RCC 7860 (cell line): Measurements from ENCODE around the gene FAM184B.
"Not testable (repeated sequence)": the region's sequence is repeated elsewhere in the genome, so short reads cannot be mapped to it uniquely, and the experiment has no call there.

Experiments used
- DNase-seq: peaks from one replicate; pipeline ENCODE4 v3.0.0-alpha.2; 2015; ENCODE audit warnings: low spot score
- FAIRE-seq: peaks from 2 replicates; lab custom pipeline; 2012; peaks lifted over from hg19 to GRCh38; lab: Jason Lieb, UNC

The FAM184B gene

GRCh38 chr4:17721496-17722355 is 59.7 kb downstream of the FAM184B start:
- FAIRE-seq, result no peak
- DNase-seq, result no peak

GRCh38 chr4:17719106-17719505 is 62.3 kb downstream of the FAM184B start:
- DNase-seq (no peak), FAIRE-seq (no peak)

DNA sequence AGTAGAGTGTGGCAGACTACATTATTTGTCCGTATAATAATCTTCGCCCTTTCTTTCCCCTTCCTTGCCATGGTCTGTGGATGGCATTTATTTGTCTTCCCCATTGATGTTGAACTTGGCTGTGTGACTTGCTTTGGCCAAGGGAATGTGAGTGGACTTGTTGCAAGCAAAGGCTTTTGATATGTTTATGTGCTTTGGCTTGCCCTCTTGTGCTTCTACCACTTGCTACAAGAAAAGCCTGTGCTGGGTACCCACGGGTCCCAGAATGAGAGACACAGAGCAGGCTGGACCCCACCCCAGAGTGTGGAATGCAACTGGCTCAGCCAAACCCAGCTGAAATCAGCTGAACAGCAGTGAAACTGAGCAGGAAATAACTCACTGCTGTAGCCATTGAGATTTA is 63.0 kb downstream of the FAM184B start:
- DNase-seq (no peak), FAIRE-seq (no peak)

DNA sequence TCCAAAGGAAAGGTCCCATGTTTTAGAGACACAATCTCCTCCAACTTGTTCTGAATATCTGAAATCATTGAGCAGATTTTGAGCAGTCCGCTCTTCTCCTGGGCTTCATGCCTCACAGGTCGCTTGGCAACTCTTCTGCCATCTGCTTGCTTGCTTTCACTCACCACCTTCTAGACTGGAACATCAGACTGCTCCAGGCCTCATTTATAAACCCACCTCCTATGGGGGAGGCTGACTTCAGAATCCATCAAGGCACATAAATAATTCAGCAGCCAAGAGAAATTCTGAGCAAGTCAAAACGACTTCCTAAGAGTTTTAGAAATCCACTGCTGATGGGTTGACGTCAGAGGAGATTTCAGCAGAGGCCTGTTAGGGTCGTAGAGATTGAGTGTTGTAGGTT is 64.1 kb downstream of the FAM184B start:
- FAIRE-seq (no peak), DNase-seq (no peak)

GRCh38 chr4:17715511-17715910 is 65.9 kb downstream of the FAM184B start:
- DNase-seq (no peak), FAIRE-seq (no peak)

DNA sequence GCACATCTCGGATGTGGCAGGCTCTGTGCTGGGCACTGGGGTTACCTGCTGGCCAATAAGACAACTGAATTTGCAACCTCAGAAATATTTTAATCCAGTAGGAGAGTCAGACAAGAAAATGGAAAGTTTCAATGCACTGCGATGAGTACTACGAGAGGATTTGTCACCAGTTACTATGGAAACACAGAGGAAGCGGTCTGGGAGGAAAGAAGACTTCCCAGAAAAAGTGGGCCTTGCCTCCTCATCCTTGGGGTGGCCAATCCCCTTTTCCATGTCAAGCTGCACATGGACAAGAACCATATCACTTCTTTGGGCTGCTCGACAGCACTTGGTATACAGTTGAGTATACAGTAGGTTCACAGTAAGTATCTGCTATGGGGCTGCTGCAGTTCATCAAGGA is 67.6 kb downstream of the FAM184B start:
- DNase-seq, result no peak
- FAIRE-seq, result no peak

DNA sequence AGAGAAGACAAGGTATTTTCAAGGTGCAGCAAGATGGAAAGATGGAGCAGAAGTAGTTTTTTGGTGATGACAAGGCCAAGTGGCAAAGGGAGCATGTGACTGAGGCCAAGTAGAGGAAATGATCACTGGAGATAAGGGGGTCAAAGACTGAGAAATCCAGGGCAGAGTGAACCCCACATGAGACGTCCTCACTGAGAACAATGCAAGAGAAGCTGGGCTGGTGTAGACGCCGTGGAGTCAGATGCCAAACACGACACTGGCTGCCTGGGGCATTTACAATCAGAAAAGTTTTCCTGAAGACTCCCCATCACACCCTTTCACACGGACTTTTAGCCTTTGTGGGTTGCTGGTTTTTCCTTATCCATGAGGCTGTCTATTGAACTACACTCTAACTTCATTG is 69.3 kb downstream of the FAM184B start:
- DNase-seq, result no peak
- no peak for FAIRE-seq

GRCh38 chr4:17711206-17711605 is 70.2 kb downstream of the FAM184B start:
- DNase-seq, FAIRE-seq: not testable (repeated sequence)

GRCh38 chr4:17709763-17710068 is 71.7 kb downstream of the FAM184B start:
- FAIRE-seq (no peak), DNase-seq (no peak)

- FAIRE-seq (no peak), DNase-seq (no peak)
Measured at GRCh38 chr4:17708992-17709762, 72.2 kb downstream of the FAM184B start.

DNA sequence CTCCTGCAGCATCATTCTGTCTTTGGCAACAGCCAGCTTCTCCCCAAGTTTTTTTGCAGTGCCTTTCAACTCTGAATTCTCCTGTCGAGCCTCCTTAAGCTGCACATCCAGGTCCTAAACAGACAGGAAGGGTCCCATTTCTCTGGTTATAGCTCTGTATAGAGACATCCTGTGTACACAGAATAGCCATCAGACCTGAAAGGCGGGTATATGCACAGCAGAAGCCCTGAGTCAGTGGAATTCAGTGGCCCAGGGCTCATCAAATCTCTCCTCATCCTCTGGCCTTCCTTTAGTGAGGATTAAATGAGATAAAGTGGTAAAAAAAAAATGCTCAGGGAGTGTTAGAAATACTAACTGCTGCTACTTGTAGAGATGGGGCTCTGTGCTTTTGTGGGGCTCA is 73.8 kb downstream of the FAM184B start:
- FAIRE-seq (no peak), DNase-seq (no peak)

GRCh38 chr4:17705107-17705506 is 76.3 kb downstream of the FAM184B start:
- no peak for DNase-seq
- no peak for FAIRE-seq

GRCh38 chr4:17704020-17704650 is 77.3 kb downstream of the FAM184B start:
- no peak for DNase-seq
- no peak for FAIRE-seq

DNA sequence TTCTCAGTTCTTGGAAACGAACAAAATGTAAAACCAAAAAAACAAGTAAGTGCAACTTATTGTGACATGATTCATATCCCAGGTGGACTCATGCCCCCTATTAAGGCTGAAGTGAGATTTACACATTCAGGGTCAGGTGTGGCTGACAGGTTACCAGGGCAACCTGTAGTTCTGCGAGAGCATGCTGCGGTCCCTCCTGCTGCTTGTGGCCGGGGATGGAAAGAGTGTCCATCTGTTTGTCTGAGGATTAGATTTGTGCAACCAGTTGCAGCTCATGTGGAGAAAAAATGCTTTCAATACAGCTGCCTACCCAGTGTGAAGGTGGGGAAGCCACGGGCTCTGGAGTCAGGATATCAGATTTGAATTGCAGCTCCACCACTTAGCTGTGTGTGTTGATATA is 78.8 kb downstream of the FAM184B start:
- FAIRE-seq, result no peak
- no peak for DNase-seq

GRCh38 chr4:17701882-17702281 is 79.5 kb downstream of the FAM184B start:
- no peak for FAIRE-seq
- DNase-seq, result no peak

DNA sequence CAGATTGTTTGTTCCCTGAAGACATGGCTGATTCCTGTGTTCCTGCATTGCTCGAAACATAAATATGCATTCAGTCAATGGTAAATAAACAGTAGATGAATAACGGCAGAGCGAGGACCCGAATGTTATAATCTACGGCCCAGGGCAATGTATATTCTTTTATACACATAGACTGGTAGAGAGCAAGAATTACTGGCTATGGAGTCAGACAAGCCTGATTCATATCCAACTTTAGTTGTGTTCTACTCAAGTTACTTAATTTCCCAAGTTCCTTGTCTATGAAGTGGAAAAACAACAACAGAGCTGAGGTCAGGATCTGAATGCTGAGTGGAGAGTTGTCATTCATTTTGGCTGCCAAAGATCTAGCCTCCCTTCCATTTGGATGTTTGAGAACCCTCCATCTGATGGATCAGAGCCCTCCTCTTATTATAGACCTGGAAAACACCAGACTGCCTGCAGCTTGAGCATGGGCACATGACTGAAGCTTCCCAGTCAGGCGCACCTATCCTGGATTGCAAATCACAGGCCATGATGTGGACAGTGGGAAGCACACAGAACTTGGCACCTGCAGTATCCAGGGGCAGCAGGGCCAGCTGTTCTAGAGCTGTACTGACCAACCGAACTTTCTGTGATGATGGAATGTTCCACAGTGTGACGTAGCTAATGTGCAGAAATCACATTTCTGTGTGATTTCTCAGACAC is 80.1 kb downstream of the FAM184B start:
- no peak for FAIRE-seq

DNA sequence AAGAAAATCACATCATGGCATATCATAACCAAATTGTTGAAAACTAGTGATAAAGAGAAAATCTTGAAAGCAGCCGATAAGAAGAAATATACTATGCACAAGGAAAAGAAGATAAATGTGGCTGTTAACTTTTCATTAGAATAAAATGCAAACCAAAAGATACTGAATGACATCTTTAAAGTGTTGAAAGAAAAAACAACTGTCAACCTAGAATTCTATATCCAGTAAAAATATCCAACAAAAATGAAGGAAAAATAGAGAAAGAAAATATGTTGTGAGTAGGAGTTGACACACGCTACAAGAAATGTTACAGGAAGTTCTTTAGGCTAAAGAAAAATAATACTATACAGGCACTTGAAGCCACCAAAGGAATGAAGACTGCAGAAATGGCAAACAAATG is 82.0 kb downstream of the FAM184B start:
- no peak for FAIRE-seq
- no peak for DNase-seq

More for the DNA sequence above, 80.1 kb downstream of the FAM184B start:
- DNase-seq, result no peak

DNA sequence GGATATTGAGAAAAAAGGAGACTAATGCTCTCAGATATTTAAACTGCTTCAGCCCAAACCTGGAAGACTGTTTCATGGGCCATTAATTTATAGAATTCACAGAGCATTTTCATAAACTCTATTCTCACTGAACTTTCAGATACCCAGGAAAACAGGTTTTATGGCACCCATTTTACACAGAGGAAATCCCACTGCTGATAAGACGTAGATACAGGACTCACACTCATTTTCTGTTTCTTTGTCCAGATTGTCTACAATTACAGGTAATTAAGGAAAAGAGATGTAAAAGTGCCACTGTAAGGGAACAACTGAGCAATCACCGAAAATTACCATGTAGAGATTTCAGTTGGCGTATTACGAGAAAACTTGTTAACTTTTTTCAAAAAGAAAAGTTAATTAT is 83.3 kb downstream of the FAM184B start:
- FAIRE-seq, result no peak
- DNase-seq, result no peak

DNA sequence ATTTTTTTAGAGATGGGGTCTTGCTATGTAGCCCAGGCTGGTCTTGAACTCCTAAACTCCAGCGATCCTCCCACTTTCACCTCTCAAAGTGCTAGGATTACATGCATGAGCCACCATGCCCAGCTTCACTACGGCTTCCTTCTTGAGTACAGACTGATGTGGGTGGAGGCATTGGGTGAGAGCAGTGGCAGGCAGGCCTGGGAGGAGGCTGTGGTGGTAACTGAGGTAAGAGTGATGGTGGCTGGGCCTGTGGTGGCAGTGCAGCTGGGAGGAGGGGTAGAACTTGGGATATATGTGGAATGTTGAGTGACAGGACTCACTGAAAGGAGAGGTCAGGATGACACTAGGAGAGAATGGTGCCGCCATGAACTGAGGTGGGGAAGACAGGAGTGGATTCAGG is 86.1 kb downstream of the FAM184B start:
- DNase-seq (no peak), FAIRE-seq (no peak)

GRCh38 chr4:17694552-17694951 is 86.9 kb downstream of the FAM184B start:
- FAIRE-seq, result no peak
- no peak for DNase-seq

GRCh38 chr4:17690898-17691297 is 90.5 kb downstream of the FAM184B start:
- DNase-seq, result peak; percentile 37
- FAIRE-seq, result no peak
